NCI-H2227 (cell line): ENCODE results near the gene EPAS1.

Experiments
- DNase-seq: peaks from one replicate; lab custom pipeline; 2025; ENCODE audit not compliant: unreplicated experiment; lab: John Stamatoyannopoulos, UW

The EPAS1 gene

GRCh38 chr2:46362667-46363012 is 65.4 kb downstream of the EPAS1 start:
- no peak for DNase-seq

DNA sequence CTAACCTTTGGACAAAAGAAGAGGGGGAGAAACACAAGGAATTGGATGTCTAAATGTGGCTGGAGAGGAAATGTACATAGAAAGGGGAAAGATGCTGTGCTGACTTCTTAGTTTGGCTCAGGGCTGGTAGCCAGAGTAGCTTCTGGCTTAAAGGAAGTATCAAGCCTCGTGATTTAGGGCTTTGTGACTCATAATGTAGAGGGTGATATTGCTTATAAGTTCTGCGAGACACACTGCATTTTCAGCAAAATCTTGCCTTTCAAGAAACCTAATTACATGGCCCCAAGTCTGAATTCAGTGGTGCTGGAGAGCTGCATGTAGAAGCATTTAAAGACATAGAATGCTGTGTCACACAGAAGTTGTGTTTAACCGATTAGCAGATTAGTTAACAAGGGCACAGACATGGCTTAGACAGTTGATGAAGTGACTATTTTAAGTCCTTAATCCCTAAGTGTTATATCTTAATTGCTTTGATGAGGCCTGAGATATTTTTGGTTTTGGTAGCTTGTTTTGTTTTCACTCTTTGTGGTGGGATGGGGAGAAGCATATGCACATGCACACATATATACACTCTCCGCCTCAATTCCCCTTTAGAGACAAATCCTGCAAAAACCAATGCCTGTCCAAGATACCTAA is 66.4 kb downstream of the EPAS1 start:
- DNase-seq = no peak

GRCh38 chr2:46364797-46365457 is 67.7 kb downstream of the EPAS1 start:
- DNase-seq = peak; percentile 42

DNA sequence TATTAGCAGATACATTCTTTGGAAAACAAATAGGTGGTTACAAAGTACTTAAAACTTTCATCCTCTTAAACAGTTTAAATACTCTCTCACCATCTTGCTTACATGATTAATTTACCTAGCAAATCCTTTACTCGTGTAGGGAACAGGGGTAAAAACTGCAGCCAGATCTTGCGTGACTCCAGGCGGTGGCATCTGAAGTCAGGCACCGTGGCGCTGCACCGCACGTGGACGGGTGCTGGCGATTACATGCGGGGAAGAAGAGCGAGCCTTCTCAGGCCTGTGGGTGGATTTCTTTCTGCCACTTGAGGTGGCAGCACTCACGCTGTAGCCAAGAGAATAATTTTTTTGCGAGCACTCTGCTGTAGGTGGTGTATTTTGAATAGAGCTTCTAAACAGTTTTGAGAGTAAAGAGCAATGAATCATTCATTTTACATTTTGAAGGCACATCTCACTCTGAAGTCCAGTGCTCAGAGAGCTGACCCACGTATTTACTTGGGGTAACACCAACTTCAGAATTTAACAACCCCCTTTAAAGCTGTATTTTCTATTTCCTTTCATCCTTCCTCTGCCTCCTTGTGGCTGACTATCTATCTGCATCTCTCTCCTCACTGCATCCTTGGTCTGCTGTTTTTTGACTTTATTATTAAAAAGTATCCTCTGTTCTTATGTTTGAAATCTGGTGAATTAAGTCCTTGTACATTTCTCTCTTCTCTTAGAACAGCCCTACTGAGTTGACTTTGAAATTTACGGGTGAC is 68.9 kb downstream of the EPAS1 start:
- DNase-seq = no peak

DNA sequence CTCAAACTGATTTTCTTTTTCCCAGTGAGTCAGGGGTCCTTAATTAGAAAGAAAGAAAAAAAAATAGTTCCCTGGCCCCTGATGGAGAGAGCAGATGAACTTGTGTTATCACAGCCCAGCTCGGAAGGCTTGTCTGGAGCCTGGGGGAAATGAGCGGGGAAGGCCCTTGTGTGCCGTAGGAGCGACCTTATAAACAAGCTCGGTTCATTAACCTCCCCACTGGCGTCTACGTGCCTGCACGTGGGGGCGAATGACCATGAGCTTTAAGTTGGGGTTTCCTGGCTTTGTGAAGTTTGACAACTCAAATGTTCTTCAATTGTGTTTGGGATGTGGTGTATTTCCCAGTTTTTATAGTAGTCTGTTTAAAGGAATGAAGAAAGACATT is 69.5 kb downstream of the EPAS1 start:
- no peak for DNase-seq

GRCh38 chr2:46367286-46367685 is 70.1 kb downstream of the EPAS1 start:
- DNase-seq = no peak

- DNase-seq = no peak
Observed at GRCh38 chr2:46368401-46368800, 71.2 kb downstream of the EPAS1 start.

GRCh38 chr2:46369783-46370182 is 72.6 kb downstream of the EPAS1 start:
- no peak for DNase-seq

- no peak for DNase-seq
Observed at GRCh38 chr2:46371854-46372253, 74.6 kb downstream of the EPAS1 start.

GRCh38 chr2:46372475-46372874 is 75.3 kb downstream of the EPAS1 start:
- no peak for DNase-seq

DNA sequence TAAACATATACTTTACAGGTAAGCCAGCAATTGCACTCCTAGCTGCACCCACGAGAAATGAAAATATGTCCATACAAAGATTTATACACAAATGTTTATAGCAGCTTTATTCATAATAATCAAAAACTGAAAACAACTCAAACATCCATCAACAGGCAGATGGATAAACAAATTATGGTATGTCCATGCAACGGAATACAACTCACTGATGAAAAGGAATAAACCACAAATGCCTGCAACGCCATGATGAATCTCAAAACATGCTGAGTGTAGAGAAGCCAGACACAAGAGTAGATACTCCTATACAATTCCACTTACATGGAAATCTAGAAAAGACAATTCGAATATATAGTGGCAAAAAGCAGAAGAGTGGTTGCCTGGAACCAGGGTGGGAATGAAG is 76.0 kb downstream of the EPAS1 start:
- DNase-seq = no peak

DNA sequence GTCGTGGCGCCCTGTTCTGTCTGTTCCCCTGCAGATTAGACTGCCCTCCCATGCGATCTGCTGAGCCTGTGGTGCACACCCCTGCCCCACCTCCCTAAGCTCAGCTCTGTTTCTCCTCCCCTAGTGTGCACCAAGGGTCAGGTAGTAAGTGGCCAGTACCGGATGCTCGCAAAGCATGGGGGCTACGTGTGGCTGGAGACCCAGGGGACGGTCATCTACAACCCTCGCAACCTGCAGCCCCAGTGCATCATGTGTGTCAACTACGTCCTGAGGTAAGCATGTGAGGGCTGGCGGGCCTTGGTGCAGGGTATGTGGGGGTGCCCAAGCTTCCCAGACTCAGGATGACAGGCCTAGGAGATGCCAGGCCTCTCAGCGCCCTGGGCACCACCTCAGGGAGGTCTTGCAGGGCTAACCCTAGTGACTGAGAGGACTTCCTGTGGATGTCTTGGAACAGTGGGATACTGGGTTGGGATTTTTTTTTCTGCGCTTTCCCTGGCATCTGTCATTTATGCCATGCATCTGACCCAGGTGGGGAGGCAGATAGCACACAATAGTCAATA is 78.4 kb downstream of the EPAS1 start:
- no peak for DNase-seq

GRCh38 chr2:46376586-46376985 is 79.4 kb downstream of the EPAS1 start:
- no peak for DNase-seq

DNA sequence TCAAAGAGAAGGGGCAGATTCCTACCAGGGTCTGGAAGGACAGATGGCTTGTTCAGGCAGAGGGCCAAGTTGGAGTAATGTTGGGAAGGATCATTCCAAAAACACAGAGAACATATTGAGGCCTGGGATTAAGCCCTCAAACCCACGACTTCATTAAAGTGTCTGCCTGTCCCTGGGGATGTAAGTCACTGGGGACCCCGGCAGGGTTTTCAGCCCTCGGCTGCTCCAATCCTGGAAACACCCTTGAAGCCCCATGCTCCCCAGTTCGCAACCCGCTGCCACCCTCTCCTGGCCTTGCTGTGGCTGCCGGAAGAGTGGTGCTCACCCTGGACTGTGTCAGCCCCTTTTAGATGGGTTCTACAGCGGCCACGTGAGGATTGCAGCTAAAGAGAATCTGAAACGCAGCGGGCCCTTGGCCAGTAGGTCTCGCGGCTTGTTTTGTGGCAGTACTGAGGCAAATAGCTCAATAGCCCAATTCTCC is 79.9 kb downstream of the EPAS1 start:
- DNase-seq = no peak

DNA sequence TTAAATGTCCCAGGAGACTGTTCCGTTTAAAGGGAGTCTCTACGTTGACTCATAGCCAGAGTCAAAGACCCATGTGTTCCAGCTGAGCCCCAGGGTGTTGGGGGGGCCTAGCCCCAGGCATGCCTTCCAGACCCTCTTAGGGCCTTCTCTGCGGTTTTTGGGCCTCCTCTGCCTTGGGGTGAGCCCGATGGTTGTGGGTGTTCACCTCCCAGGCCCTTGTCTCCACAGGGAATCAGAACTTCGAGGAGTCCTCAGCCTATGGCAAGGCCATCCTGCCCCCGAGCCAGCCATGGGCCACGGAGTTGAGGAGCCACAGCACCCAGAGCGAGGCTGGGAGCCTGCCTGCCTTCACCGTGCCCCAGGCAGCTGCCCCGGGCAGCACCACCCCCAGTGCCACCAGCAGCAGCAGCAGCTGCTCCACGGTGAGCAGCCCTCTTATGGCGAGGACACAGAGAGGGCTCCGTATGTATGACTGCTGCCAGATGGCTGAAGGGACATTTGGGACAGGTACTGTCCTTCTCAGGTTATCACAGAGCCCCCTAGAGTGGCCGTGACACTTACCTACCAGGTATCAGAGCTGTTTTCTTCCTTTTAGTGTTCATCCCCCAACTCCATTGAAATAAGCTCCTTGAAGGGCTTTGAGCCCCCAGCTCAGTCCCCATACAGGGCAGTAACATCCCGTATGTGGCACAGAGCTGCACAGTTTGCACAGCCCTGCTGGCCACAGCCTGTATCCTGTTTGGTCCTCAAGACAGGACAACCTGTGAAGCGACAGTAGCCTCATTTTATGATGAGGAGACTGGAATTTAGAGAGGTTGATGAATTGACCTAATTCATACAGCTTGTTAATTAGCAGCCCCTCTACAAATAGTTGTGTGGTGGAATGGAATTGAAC is 80.7 kb downstream of the EPAS1 start:
- no peak for DNase-seq

- no peak for DNase-seq
Observed at GRCh38 chr2:46378616-46379015, 81.4 kb downstream of the EPAS1 start.

DNA sequence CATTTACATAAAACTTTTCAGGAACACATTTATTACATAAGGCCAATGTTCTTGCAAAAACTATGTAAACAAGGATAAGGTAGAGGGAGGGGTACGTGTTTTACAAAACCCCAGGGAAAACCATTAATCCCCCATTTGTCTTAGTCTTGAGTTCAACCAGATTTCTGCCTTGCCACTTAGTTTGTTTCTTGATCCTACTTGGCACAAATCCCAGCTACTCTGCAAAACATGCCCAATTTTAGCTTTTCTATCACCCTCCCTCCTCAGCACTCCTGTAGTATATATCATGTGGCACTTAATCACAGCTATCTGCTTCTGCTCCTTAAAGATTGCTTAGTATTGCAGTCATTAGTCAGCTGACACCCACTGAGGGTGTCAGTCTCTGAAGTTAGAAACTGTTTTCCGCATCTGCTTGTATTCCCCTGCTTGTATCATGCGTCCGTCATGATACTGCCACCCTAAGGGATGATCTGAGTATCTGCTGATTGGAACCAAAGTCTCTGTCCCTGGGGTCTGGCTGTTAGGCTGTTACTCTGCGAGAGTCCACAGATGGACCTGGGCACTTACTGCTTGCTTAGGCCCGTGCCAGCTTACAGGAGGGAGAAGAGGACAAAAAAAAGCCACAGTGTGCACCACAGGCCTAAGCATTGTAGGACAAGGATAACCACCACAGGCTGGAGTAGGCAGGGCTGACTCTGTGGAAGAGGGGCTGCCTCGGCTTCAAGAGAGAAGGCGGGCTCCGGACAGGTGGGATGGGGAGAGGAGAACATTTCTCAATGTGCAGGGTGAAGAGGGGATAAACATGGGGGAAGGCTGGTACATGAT is 82.2 kb downstream of the EPAS1 start:
- no peak for DNase-seq

- no peak for DNase-seq
Observed at GRCh38 chr2:46380038-46380940, 83.1 kb downstream of the EPAS1 start.

GRCh38 chr2:46381263-46381849 is 84.1 kb downstream of the EPAS1 start:
- no peak for DNase-seq
